GM18498 (cell line): Measurements from ENCODE around the gene RAP1B.
"Not testable (repeated sequence)": the region's sequence is repeated elsewhere in the genome, so short reads cannot be mapped to it uniquely, and the experiment has no call there.

Experiments
- ATAC-seq: cut with Tn5 transposase; IDR thresholded peaks from one replicate; pipeline ENCODE4 v1.9.1; 2021; ENCODE audit warnings: mild to moderate bottlenecking, moderate library complexity; ENCODE audit not compliant: unreplicated experiment

The RAP1B gene

GRCh38 chr12:68632486-68632885 is 21.8 kb downstream of the RAP1B start:
- no peak for ATAC-seq

GRCh38 chr12:68633614-68634558 is 23.2 kb downstream of the RAP1B start:
- ATAC-seq: peak; percentile 39

- no peak for ATAC-seq
These were observed 25.6 kb downstream of the RAP1B start for GRCh38 chr12:68636268-68636667.

- not testable (repeated sequence) for ATAC-seq
These were observed 26.7 kb downstream of the RAP1B start for GRCh38 chr12:68637439-68637838.

- no peak for ATAC-seq
These were observed 27.5 kb downstream of the RAP1B start for GRCh38 chr12:68638171-68638570.

GRCh38 chr12:68638721-68639395 is 28.2 kb downstream of the RAP1B start:
- ATAC-seq: no peak

GRCh38 chr12:68639396-68639767 is 28.7 kb downstream of the RAP1B start:
- no peak for ATAC-seq

- ATAC-seq: peak; percentile 95
These were observed 30.4 kb downstream of the RAP1B start for GRCh38 chr12:68641138-68641537.

- no peak for ATAC-seq
These were observed 35.8 kb downstream of the RAP1B start for GRCh38 chr12:68646484-68646883.

- no peak for ATAC-seq
These were observed 36.8 kb downstream of the RAP1B start for GRCh38 chr12:68647507-68647906.

- ATAC-seq: no peak
These were observed 37.5 kb downstream of the RAP1B start for GRCh38 chr12:68648179-68648578.

GRCh38 chr12:68665016-68665569 is 54.4 kb downstream of the RAP1B start:
- no peak for ATAC-seq

- ATAC-seq: no peak
These were observed 56.6 kb downstream of the RAP1B start for GRCh38 chr12:68667291-68667690.

GRCh38 chr12:68667896-68668295 is 57.2 kb downstream of the RAP1B start:
- ATAC-seq: no peak

GRCh38 chr12:68671179-68671578 is 60.5 kb downstream of the RAP1B start:
- ATAC-seq: no peak

- no peak for ATAC-seq
These were observed 63.1 kb downstream of the RAP1B start for GRCh38 chr12:68673788-68674187.

- ATAC-seq: no peak
These were observed 63.7 kb downstream of the RAP1B start for GRCh38 chr12:68674376-68674775.

- no peak for ATAC-seq
These were observed 64.6 kb downstream of the RAP1B start for GRCh38 chr12:68675101-68675842.

- ATAC-seq: not testable (repeated sequence)
These were observed 66.2 kb downstream of the RAP1B start for GRCh38 chr12:68676854-68677253.

GRCh38 chr12:68686262-68686594 is 75.5 kb downstream of the RAP1B start:
- peak; percentile 2 for ATAC-seq
